ENCODE data around the gene SLC35D2.

SLC35D2 gene

GRCh38 chr9:96383165-96383942, at the start of gene SLC35D2:
TSS of gene SLC35D2 (minus strand) at chr9:96383711. CDS start at chr9:96383634, 77 bp downstream.
- no peak for DNase-seq (ENCODE audit: low read depth in 2 of 2)

DNA sequence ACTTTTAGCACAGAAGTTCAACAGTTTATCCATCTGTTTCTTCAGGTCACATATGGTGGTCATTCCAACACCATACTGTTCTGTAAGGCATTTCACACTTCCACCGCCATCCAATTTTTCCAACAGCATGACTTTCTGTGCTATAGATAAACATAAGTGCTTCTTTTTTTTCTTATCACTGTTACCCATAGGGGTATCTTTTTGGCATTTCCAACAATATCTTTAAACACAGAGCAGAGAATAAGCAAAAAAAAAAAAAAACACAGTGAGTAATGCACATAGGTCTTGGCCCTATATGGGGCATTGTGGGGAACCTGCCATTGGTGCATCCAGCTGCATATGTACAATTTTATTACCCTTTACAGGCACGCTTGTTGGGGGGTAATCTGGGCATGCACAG, 46.9 kb upstream of the SLC35D2 start:
- no peak for DNase-seq (ENCODE audit: low read depth in 2 of 2)

GRCh38 chr9:96429732-96430131, 46.2 kb upstream of the SLC35D2 start:
- DNase-seq (ENCODE audit: low read depth in 2 of 2), result no peak

DNA sequence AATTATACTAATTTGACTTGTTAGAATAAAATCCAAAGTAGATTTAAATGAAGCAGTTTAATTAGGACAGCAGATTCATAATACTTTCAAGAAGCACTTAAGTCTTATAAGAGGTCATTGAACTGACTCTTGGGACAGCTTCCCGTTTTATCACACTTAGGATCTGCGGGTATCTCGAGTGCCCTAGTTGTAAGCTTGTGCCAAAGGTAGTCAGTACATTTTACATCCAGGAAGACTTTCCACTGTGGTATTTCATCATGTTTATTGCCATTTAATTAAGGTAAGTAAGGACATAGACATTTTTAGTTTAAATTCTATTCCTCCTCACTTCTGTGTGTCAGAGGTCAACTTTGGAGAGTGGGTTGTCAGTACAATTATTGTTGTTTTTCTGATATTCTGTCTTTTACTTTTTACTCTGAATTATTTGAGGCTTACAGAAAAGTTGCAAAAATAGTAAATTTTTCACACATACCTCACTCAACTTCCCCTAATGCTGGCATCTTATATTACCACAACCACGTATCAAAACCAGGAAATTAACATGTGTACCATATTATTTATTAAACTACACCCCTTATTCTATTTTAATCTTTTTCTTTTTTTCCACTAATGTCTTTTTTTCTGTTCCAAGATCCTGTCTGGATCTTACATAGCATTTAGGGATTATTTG, 42.1 kb upstream of the SLC35D2 start:
- no peak for DNase-seq (ENCODE audit: low read depth in 2 of 2)

DNA sequence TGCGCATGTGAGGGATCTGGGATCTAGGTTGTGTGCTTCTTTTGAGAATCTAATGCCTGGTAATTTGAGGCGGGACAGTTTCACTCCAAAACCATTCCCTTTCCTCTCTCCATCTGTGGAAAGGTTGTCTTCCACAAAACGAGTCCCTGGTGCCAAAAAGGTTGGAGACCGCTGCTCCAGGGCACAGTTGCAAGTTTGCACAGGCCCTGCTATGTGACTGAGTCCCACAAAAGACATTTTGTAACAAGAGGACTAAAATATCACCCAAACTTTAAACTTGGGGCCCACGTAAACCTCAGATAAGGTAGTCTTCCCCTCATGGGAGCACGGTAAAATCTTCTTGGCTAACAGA, 40.5 kb upstream of the SLC35D2 start:
- no peak for DNase-seq (ENCODE audit: low read depth in 2 of 2)

GRCh38 chr9:96423322-96423984, 39.9 kb upstream of the SLC35D2 start:
- no peak for DNase-seq (ENCODE audit: low read depth in 2 of 2)

DNA sequence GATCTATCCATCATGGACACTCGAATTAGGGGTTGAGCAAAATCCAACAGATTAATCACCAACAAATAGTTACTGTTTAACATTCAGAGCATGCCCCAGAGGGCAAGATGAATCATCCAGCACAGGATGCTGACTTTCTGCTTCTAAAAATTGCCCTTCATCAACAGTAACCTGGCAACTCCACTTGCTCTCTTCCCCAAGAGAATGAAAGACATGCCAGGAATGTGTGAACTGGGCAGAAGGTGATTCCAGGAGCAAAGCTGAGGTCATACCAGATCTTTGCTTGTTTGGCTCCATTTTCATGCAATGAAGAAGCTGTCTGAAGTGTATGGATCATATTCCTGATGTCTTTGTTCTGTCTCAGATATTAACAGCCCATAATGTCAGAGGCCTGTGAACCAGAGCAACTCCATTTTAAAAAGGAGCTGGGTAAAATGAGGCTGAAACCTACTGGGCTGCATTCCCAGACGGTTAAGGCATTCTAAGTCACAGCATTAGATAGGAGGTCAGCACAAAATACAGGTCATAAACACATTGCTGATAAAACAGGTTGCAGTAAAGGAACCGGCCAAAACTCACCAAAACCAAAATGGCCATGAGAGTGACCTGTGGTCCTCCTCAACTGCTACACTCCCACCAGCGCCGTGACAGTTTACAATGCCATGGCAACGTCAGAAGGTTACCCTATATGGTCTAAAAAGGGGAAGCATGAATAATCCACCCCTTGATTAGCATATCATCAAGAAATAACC, 37.1 kb upstream of the SLC35D2 start:
- no peak for DNase-seq (ENCODE audit: low read depth in 2 of 2)

- no peak for DNase-seq (ENCODE audit: low read depth in 2 of 2)
Measured at GRCh38 chr9:96419691-96419969, 36.1 kb upstream of the SLC35D2 start.

DNA sequence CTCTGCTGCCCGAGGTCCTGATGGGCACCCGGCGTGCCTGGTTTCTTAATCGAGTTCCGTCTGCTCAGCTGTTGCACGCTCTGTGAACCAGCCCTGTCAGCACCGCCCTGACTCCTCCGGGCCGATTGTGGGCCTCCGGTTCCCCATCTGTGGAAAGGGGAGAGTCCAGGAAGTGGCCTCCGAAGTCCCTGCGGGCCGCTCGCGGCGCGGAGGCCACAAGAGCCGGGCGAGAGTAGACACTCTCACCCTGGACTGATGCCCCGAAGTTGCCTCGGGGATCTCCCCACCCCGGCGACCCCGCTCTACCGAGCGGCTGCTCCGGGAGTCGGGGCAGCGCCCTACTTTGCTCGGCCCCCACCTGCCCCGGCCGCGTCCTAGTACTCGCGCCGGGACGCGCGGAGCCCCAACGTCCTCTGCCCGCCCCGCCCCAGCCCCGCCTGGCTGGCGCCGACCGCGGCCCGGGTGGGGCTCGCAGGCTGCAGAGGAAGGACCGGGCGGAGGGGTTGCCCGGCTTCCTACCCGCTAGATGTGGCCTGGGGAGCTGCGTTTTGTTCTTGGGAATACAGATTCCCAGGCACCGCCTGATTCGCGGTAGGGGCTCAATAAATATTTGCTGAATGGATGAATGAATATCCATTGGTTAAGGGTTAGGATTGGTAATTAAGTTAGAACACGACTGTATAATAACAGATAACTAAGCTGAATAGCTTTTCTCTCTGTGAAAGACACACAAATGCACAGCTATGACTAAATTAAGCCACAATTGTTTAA, 35.6 kb upstream of the SLC35D2 start:
- peak in 1 of 2 experiments; percentile 47 for DNase-seq (ENCODE audit: low read depth in 2 of 2)

DNA sequence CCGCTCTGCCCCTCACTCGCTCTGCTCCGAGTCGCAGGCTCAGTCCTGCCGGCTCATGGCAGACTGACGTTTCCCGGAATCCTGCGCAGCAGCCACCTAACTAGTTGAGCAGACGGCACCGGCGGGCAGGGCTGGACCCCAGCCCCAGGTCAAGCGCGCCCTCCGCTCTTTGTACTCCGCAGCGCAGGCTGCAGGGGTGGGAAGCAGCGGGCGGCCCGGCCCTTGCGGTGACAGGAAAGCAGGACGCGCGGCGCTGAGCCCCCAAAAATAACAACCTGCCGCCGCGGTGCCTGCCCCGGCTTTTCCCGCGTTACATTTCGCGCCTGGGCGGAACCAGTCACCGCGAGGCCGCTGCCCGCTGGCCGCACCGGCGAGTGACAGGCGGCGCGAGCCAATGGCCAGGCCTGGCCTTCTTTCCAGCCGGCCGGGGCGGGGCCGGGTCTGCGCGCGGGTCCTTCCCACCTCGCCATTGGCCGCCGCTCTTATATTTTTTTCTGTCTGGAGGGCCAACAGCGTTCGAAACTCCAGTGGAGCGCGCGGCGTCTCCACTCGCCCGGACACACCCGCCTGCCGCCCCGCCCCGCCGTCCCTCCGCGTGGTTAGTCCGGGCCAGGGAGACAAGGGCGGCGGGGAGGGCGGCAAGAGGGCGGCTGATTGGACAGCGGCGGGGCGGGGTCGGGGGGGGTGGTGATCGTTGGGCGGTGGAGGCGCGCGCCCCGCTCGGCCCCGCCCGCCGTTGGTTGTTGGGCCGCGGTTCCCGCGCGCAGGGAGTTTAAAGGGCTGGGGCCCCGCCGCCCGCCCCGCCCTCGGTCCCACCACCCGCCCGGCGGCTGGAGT, 34.8 kb upstream of the SLC35D2 start, which contains the start of gene ZNF367:
TSS of gene ZNF367 (minus strand) at position 288 of the 837 bp plus-strand sequence. CDS start 338 bp downstream, outside the sequence.
- peak; percentile 85 to 97 for DNase-seq (ENCODE audit: low read depth in 2 of 2)

DNA sequence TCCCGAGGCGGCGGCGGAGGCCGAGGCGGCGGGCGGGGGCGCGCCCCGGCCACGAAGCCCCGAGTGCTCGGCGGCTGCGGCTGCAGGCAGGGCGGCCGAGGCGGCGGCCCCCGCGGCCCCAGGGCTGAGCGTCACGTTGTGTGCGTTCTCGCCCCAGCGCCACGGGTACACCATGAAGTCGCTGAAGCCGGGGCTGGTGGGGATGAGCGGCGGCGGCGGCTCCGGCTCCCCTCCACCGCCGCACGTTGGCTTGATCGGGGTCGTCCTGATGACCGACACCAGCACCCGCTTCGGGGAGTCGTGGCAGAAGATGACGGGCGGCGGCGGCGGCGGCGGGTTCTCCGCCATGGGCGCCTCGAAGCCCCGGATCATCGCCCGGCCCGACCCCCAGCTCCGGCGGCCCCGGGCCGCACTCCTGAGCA, 34.2 kb upstream of the SLC35D2 start:
- DNase-seq (ENCODE audit: low read depth in 2 of 2), result peak in 1 of 2 experiments; percentile 17

GRCh38 chr9:96417051-96417586, 33.6 kb upstream of the SLC35D2 start:
- peak; percentile 83 to 89 for DNase-seq (ENCODE audit: low read depth in 2 of 2)

GRCh38 chr9:96413302-96414221, 30.1 kb upstream of the SLC35D2 start:
- DNase-seq (ENCODE audit: low read depth in 2 of 2), result no peak

DNA sequence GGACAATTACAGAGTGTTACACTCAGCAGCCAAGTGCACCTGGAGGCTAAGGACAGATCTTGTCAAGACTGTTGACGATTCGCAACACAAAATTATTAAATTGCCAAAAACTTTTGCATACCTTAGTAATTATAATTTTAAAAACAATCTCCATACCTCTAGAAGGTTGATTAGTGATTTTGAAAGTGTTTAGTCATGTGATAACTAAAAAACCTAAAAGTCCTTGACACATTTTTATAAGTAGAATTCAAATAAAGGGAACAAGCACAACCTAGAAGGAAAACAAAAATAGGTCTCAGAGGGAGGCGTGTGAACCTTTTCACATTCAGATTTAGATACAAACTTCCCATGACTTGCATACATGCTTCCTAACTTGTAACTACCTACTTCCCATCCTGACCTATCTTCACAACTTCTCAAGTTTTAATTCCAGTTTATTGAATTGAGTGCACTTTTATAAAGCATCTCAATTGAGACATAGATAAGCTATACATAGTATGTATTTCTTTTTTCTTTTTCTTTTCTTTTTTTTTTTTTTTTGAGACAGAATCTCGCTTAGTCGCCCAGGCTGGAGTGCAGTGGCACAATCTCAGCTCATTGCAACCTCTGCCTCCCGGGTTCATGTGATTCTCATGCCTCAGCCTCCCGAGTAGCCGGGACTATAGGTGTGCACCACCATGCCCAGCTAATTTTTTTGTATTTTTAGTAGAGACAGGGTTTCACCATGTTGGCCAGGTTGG, 28.8 kb upstream of the SLC35D2 start:
- DNase-seq (ENCODE audit: low read depth in 2 of 2), result no peak

- no peak for DNase-seq (ENCODE audit: low read depth in 2 of 2)
Measured at GRCh38 chr9:96411129-96411838, 27.8 kb upstream of the SLC35D2 start.

DNA sequence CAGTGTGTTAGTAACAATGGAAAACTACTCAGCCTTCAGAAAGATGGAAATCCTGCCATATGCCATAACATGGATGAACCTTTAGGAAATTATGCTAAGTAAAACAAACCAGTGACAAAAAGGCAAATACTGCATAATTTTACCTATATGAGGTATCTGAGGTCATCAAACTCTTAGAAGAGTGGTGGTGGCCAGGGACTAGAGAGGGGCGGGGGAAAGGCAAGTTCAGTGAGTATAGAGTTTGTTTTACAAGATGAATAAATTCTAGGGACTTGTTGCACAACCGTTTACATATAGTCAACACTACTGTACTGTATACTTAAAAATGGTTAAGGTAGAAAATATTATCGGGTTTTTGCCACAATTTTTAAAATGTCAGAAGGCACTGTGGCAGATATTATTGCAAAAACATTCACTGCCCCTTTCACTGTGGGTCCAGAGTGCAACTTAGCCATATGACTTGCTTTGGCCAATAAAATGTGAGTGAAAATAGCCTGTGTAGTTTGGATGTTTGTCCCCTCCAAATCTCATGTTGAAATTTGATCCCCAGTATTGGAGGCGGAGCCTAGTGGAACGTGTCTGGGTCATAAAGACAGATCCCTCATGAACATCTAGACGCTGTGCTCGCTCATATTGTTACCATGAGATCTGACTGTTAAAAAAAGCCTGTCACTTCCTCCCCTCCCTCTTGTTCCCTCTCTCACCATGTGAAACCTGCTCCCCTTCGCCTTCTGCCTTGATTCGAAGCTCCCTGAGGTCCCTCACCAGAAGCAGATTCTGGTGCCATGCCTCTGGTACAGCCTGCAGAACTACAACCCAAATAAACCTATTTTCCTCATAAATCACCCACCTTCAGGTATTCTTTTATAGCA, 25.1 kb upstream of the SLC35D2 start:
- no peak for DNase-seq (ENCODE audit: low read depth in 2 of 2)
